Stromal cell of bone marrow (primary cell): ENCODE measurements around the gene GALNT10.

Experiments used
- DNase-seq: peaks from one replicate; pipeline ENCODE4 v3.0.0-alpha.2; 2012; ENCODE audit warnings: low read depth

GALNT10 gene

DNA sequence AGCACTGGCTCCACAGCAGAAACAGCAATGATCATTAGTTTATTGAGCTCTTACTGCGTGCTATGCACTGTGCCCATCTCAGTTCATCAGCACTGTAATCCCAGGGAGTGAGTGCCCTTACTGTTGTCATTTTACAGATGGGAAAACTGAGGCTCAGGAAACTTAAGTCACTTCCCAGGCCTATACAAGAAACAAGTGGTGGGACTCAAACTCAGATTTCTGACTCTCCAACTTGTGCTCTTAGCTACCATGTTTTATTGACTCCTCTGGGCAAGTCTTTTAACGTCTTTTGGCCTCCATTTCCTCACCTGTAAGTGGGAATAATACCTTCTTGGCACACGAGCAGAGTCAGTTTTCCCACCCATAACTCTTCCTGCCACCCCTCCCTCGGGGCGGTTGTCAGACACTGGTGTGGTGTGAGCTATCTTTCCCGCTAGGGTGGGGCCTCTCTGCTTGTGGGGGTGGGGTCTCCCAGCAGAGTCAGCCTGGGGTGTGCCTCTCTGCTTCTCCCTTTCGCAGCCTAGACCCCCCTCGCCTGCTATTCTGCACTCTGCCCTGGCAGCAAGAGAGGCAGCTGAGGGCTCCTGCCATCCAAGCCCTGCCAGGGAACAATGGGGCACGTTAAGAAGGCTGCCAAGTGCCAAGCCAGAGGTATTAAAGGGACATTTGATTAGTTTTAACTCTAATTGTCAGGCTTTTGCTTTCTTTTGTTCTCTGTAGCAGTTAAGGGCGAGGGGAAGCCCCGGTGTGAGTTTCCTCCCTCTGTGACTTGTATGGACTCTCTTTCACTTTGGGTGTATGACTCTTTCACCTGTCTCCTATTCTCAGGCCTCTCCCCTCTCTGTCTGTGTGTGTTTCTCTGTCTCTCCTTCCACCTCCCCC, 12.1 kb downstream of the GALNT10 start:
- no peak for DNase-seq

DNA sequence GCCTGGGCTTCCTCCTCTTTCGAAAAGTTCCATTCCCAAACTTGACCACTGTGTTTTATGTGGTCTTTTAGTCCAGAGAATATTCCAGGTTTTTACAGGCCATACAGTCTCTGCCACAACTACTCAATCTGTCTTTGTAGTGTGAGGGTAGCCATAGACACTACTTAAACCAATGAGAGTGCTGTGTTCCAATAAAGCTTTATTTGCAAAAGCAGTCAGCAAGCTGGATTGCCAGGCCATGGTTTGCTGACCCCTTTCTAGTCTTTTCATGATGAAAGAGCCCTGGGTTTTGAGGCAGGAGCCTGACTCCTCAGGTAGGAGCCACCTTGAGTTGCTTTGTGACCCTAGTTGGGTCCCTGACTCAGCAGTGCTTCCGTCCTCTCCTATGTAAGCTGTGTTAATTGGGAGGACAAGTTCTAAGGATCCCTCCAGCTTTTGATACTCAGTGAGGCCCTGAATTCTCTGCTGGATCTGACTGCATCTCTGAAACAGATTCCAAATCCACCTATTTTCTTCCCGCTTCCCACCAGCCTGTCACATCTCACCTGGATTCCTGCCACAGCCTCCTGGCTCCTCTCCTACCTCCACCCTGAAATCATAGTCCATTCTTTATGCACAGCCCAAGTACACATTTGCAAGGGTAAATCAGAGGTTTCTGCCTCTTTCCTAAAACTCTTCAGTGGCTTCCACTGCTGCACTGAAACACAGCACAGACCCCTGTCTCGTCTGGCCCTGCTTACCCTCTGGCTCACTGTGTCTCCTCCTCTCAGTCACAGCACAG, 13.5 kb downstream of the GALNT10 start:
- no peak for DNase-seq

DNA sequence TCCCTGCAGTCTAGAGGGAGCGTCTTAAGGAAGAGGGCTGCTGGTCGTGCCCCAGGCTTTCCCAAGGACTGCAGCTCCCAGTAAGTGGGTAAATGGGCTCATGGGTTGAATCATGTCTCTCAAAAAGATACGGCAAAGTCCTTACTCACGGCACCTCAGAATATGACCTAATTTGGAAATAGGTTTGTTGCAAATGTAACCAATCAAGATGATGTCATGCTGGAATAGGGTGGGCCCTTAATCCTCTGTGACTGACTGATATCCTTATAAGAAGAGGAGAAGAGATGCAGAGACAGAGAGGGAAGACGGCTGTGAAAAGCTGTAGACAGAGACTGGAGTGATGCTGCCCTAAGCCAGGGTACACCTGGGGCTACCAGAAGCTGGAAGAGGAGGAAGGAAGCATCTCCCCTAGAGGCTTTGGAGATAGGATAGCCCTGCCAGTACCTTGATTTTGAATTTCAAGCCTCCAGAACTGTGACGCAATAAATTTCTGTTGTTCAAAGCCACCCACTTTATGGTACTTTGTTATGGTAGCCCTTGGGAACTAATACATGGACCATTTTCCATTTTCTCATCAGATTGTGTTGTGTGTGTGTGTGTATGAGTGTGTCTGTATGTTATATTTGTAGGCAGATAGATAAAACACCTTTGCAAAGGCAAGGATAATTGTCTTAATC, 15.0 kb downstream of the GALNT10 start:
- no peak for DNase-seq

DNA sequence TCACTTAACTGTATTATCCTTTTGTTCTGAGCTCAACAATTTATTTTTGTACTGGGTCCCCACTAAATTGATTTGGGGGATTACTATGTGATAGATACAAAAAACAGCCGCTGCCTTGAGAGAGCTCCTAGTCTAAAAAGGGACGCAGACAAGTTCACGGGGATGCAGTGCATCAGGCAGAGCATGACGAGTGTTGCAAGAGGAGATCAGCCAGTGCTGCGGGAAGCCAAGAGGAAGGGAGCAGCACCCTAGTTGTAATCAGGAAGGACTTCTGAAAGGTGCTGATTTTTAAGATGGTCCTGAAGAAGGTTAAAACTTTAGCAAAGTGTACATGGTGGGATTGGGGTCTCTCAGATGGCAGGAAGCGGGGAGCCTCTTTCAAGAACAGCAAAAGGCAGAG, 15.8 kb downstream of the GALNT10 start:
- DNase-seq = no peak

DNA sequence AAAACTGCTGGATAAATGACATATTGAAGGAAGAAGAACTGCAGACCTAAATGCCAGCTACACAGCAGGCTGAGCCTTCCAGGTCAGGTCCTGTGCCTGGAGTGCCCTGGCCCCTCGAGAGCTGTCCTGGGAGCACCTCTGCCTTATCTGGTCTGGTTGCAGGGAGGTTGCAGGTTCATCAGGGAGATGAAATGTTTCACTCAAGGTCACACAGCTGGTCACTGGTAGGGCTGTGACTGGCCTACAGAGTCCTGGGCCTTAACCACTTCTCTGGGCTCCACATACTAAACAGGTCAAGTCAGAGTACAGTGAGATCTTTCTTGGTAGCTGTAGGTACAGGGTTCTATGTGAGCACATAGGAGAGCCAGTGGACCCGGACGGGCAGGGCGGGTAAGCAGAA, 16.7 kb downstream of the GALNT10 start:
- DNase-seq = no peak

DNA sequence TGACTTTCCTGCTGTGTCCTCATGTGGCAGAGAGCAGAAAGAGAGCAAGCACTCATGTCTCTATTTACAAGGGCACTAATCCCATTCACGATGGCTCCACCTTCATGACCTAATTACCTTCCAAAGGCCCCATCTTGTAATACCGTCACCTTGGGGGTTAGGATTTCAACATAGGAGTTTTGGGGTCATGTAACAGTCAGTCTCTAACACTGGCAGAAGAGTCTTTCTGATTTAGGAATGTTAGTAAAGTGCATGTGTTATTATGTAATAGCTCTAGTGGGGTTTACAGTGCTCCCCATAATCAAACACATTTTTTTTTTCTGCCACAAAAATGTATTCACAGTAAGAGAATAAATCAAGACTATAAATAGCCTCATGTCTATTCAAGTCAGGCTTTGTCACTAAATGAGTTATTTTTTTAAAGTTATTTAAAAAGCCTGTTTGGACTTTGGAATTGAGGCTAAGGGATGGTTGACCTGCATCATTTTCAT, 19.1 kb downstream of the GALNT10 start:
- no peak for DNase-seq

DNA sequence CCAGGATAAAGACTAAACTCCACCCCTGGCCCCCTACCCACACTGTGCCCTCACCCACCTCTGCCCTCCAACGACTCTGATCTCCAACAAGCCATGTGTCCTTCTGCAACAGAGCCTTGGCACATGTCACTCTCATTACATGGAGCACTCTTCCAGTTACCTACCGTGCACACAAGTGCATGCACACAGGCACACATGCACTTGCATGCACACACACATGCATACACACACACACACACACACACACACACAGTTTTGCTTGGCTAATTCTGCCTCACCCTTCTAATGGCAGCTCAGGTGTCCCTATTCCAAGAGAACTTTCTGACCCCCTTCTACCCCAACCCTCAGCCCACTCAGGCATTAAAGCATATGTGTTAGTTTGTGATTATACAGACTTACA, 19.6 kb downstream of the GALNT10 start:
- DNase-seq = no peak

DNA sequence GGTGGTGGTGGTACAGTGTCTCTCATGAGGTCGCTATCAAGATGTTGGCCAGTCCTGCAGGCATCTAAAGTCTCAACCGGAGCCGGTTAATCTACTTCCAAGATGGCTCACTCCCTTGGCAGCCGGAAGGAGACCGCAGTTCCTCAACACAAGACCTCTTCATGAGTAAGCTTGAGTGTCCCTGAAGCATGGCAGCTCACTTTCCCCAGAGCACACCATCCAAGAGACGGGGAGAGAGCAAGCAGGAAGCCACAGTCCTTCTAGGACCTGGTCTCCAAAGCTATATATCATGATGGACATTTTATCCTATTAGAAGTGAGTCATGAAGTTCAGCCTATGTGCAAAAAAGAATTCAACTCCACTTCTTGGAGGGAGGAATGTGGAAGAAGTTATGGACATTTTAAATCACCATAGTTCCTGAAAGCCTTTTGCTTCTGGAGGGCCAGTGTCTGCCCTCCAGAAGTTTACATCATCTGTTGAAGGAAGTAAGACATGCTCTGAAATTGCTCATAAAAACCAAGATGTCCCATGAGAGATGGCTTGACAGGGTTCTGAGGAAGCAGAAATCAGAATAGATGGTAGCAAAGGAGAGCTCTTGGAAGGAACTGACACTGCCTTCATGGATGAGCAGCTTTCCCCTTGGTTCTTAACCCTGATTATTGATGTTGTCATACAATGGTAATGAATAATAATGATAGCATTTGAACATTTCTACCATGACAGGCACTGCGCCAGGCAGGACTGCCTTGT, 21.3 kb downstream of the GALNT10 start:
- peak; percentile 54 for DNase-seq

DNA sequence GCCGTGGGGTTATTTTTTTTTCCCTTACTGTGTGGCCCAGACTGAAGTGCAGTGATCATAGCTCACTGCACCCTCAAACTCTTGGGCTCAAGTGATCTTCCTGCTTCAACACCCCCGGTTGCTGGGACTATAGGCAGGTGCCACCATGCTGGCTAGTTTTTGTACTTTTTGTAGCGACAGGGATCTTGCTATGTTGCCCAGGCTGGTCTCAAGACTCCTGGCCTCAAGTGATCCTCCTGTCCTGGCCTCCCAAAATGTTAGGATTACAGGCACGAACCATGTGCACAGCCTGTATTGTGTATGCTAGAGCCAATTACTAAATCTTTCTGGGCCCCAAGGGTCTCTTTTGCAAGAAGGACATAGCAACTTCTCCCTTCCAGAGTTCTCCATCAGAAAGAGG, 23.1 kb downstream of the GALNT10 start:
- DNase-seq = no peak

DNA sequence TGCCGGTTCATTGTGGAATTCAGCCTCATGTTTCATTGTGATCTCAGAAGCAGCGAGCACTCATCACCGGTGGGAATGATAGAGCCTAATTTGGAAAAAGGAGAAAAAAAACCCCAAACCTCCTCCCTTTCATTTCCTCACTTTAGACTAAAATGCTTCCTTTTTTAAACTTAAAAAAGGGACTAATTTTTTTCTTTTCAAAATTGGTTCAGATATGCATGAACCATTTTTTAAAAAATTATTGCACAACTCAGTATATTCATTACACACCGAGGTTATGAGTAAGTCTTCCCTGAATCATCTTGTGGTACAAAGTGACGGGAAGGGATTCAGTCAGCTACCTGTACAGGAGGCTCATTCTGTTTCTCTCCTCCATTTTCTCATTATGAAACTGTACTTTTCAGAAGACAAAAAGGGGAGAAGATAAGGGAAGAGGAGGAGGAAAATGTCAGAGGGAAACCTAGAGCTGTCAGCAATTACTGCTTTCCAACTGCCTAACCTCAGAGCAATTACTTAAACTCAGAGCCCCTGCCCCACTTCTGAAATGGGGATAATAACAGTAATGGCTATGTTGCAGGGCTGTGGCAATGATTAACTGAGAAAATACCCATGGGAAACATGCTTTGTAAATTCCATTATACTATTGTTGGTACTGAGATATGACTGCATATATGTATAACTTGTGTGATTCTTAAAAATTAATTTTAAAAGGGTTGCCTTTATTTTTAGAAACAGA, 24.0 kb downstream of the GALNT10 start:
- peak; percentile 66 for DNase-seq

DNA sequence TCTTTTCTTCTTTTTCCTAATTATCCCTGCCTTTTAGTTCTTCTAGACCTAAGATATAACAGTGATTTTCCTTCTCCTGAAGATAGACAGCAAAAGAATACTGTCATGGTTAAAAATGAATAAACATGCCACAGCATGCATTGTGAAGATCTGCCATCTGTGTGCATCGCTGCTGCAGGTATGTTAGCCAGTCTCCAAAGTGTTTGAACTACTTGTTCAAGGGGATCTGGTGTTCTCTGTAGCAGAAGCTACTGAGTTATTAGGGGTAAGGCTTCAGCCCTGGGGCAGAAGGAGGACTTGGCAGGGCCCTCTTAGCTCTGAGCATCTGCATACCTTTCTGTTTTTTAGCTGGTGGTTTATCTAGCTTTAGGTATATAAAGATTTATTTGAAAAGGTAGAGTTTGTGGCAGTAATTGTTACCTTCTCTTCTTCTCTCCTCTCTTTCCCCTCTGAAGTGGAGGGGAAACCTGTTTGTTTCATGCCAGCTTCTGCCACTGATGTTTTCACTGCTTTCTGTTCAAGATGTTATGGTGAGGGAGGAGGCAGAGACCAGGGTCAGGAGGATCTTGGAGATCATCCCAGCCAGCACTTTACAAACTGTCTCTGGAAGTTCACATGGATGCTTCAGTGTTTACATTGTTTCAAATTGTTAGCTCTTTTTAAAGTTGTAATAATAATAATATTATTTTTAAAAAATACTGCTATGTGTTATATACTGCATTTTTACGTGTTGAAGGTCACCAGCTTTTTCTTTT, 25.2 kb downstream of the GALNT10 start:
- DNase-seq = no peak

DNA sequence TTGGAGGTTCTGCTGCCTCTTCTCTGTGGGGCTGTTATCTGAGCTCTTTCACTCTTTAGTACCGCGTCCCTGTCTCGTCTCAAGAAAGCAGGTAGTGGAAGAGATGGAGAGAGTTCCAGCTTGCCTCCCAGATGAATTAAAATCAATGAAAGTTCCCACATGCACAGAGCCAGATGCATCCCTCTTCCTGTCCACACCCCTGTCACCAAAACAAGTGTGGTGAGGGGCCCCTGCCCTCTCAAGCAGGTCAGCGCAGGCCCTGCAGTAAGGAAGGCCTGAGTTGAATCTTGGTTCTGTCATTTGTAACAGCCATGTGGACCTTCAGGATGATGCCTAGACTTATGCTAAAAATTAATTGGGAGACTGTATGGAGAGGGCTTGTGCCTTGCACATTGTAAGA, 26.9 kb downstream of the GALNT10 start:
- no peak for DNase-seq

DNA sequence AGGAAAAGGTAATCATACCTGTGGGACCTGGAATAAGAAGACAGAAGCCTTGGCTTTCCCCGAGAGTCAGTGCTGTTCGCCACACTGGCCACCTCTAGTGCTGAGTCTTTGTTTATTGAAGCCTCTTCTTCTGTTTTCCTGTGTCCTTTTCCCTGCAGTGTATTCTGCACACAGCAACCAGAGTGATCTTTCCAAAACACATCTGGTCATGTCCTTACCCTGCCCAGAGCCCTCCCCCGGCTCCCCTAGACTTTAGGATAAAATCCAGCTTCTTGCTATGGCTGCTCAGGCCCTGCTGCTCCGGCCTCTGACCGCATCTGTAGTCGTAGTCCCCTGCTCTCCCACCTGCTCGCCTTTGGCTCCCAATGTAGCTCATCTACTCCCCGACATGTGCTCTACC, 28.3 kb downstream of the GALNT10 start:
- no peak for DNase-seq

DNA sequence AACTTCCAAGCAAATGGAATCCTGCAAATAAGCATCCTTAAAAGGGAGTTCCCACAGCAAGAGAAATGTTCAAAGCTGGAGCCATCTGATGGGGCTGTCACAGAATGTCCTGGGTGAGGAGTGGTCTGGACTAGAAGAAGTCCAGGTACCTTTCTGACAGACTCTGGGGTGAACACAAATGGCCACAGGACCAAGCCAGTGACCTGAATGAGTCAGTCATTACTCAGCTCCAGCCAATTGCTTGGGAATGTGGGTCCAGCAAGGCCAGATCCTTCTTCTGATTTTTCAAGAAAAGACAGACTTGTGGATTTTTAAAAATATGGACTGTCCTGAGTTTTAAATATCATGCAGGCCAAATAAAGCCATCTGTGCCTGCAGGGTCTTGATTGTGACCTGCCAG, 30.1 kb downstream of the GALNT10 start:
- DNase-seq = peak; percentile 57

DNA sequence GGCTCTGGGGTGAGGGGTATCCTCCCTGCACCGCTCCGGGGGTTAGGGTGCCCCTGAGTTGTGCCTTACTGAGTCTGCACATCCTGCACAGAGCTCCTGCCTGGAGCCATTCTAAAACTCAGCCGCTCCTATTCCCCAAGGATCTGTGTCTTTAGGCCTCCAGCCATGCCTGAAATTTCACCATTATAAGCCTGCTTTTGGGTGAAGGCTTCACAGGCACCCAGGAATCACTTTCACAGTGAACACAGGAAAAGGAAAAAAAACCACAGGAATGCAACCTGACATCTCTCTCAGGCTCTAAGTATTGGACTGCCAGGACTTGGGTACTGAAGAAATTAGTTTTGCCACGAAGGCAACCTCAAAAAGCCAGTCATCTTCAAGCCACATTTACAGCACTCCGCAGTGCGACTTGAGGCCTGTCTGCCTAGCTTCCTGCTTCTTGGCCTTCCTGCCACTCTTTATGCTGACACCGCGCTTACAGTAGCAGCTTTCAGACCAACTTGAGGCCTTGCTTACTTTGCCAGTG, 30.9 kb downstream of the GALNT10 start:
- peak; percentile 67 for DNase-seq

DNA sequence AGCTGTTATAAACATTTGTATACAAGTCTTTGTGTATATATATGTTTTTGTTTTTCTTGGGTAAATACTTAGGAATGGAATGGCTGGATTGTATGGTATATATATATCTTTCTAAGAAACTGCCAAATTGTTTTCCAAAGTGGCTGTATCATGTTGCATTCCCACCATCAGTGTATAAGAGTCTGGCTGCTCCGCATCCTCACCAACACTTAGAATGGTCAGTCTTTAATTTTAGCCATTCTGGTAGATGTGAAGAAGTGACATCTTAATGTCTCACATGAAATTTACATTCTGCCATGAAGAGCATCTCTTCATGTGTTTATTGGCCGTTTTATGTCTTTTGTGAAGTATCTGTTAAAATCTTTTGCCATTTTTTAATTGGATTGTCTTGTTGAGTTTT, 31.9 kb downstream of the GALNT10 start:
- DNase-seq = no peak

DNA sequence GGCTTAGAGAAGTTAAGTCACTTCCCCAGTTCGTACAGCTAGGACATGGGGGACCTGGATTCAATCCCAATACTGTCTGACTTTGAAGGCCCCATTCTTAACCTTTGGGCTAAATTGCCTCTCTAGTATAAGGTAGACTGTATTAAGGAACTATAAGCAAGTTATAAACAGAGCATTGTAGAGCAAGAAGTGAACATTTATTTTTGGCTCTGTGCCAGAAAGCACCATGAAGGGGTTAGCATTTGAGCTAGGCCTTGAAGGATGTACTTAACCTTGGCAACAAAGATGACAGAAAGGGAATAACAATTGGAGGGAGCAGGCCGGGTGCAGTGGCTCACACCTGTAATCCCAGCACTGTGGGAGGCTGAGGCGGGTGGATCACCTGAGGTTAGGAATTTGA, 32.8 kb downstream of the GALNT10 start:
- no peak for DNase-seq

DNA sequence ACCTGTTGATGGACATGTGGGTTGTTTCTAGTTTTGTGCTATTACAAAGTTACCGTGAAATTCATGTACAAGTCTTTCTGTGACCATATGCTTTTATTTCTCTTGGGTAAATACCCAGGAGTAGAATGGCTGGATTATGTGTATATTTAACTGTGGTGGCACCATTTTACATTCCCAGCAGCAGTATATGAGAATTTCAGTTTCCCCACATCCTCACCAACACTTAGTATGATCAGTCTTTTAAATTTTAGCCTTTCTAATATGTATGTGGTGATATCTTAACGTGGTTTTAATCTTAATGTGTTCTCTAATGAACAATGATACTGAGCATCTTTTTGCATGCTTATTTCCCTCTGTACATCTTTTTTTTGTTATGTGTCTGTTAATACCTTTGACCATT, 36.6 kb downstream of the GALNT10 start:
- no peak for DNase-seq

DNA sequence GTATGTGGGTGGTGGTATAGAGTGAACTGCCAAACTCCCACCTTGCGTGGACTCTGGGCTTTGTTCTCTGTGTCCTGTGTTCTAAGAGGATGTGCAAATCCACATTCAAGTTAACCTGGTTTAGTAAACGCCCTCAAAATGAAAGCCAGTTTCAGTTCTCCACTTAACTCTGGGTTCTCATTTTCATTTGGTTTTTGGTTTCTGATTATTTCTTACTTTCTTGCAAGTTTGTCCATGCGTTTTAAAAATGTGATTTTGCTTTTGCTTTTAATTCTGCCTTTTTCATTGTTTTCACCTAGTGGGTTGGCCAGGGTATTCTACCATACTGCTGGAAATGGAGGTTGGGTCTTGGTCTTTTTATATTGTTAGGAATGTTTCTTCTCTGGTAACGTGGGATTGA, 38.2 kb downstream of the GALNT10 start:
- no peak for DNase-seq

DNA sequence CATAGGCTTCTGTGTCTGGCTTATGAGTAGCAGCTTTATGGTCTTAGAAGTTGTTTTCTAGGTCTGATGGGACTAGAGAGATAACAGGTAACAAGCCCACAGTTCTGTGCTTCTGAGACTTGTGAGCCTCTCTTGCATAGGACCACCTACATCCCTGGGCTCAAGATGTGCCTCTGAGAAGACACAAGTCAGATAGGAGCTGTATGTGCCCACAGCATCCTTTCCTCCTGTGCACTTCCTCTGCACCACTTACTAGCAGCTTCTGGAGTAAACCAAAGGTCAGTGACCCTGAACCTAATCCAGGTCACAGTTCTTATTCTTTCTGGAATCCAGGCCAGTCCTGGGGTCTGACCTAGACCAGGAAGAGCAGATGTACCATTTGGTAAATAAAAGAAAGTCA, 40.0 kb downstream of the GALNT10 start:
- no peak for DNase-seq
